Activated CD8-positive, alpha-beta T cell treated with anti-CD3 and anti-CD28 coated beads for 36 hours (primary cell): ENCODE measurements around the gene GHRH. TPM values are rescaled to one million over a fixed set of nuclear protein-coding genes. Genes with fewer than 3 reads are reported as not detected.

Experiments
- ATAC-seq: fragments of 200-7000 bp; cut with Tn5 transposase; one replicate; pipeline ENCODE4 v1.10.0; 2021; ENCODE audit warnings: mild to moderate bottlenecking, moderate library complexity
- CTCF ChIA-PET: fragments of 350-600 bp; sonication (Branson Sonifier 250); formaldehyde crosslinking; loops from one replicate; lab custom pipeline; 2021; ENCODE audit warnings: antibody characterized with exemption; lab: Charles Lee
- POLR2A ChIA-PET: fragments of 350-600 bp; sonication (Branson Sonifier 250); formaldehyde crosslinking; loops from one replicate; lab custom pipeline; 2021; ENCODE audit warnings: antibody characterized with exemption; lab: Charles Lee
- DNase-seq: peaks from one replicate; pipeline ENCODE4 v3.0.0-alpha.2; 2020
- H3K27ac Mint-ChIP-seq: one replicate; pipeline ENCODE4 v1.8.0; 2021; ENCODE audit warnings: mild to moderate bottlenecking, mixed read lengths
- H3K27me3 Mint-ChIP-seq: one replicate; pipeline ENCODE4 v1.8.0; 2021; ENCODE audit warnings: mixed read lengths
- H3K36me3 Mint-ChIP-seq: one replicate; pipeline ENCODE4 v1.8.0; 2021; ENCODE audit warnings: low read depth, mixed read lengths
- H3K4me1 Mint-ChIP-seq: one replicate; pipeline ENCODE4 v1.8.0; 2021; ENCODE audit warnings: low read depth, mixed read lengths
- H3K4me3 Mint-ChIP-seq: one replicate; pipeline ENCODE4 v1.8.0; 2021; ENCODE audit warnings: mild to moderate bottlenecking, moderate library complexity, mixed read lengths
- H3K9me3 Mint-ChIP-seq: one replicate; pipeline ENCODE4 v1.8.0; 2021; ENCODE audit warnings: mixed read lengths
- intact Hi-C: fragments of 100-400 bp; cut with micrococcal nuclease; formaldehyde crosslinking; loops from one replicate; pipeline ENCODE4 v1.10.0; 2022
- total RNA-seq, 2 experiments: library from RNA; stranded (reverse); gene quantifications; one replicate each; pipeline ENCODE4 v1.2.3, GENCODE V29; 2021
- TF ChIP-seq, protein P1 (sequence below): fragments of 200-600 bp; IDR thresholded peaks from one replicate; pipeline ENCODE4 v1.8.0; 2022; ENCODE audit warnings: antibody characterized with exemption, mild to moderate bottlenecking

GHRH gene
- total RNA-seq, 2 experiments from 2014 or later: not detected

GRCh38 chr20:37270576-37271420 is 9.2 kb upstream of the GHRH start:
- DNase-seq: no peak
- H3K9me3 Mint-ChIP-seq: no peaks in the 10 kb centered on the region
- intact Hi-C loops: loop anchor here (5.0 kb wide), 1 partner anchor 262 kb away; no protein-coding TSS in a partner anchor
- no peak overlapping the region for H3K27ac Mint-ChIP-seq
- ChIA-PET POLR2A (interaction anchor here (0.6 to 1.1 kb wide), 3 partner anchors 10 to 1817 kb away, joined by 3 to 5 read pairs (median 3); partner anchors contain the start of gene MANBAL), CTCF (interaction anchor here (0.8 to 5.3 kb wide), 11 partner anchors 9 to 263 kb away, joined by 3 to 43 read pairs (median 4); no protein-coding TSS in a partner anchor)
- no peak overlapping the region for H3K4me3 Mint-ChIP-seq
- no peak for ATAC-seq
- no peaks in the 10 kb centered on the region for H3K36me3 Mint-ChIP-seq
- no peaks in the 10 kb centered on the region for H3K4me1 Mint-ChIP-seq
- H3K27me3 Mint-ChIP-seq: no peaks in the 10 kb centered on the region
- TF ChIP-seq, protein P1, sequence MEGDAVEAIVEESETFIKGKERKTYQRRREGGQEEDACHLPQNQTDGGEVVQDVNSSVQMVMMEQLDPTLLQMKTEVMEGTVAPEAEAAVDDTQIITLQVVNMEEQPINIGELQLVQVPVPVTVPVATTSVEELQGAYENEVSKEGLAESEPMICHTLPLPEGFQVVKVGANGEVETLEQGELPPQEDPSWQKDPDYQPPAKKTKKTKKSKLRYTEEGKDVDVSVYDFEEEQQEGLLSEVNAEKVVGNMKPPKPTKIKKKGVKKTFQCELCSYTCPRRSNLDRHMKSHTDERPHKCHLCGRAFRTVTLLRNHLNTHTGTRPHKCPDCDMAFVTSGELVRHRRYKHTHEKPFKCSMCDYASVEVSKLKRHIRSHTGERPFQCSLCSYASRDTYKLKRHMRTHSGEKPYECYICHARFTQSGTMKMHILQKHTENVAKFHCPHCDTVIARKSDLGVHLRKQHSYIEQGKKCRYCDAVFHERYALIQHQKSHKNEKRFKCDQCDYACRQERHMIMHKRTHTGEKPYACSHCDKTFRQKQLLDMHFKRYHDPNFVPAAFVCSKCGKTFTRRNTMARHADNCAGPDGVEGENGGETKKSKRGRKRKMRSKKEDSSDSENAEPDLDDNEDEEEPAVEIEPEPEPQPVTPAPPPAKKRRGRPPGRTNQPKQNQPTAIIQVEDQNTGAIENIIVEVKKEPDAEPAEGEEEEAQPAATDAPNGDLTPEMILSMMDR: no peak

DNA sequence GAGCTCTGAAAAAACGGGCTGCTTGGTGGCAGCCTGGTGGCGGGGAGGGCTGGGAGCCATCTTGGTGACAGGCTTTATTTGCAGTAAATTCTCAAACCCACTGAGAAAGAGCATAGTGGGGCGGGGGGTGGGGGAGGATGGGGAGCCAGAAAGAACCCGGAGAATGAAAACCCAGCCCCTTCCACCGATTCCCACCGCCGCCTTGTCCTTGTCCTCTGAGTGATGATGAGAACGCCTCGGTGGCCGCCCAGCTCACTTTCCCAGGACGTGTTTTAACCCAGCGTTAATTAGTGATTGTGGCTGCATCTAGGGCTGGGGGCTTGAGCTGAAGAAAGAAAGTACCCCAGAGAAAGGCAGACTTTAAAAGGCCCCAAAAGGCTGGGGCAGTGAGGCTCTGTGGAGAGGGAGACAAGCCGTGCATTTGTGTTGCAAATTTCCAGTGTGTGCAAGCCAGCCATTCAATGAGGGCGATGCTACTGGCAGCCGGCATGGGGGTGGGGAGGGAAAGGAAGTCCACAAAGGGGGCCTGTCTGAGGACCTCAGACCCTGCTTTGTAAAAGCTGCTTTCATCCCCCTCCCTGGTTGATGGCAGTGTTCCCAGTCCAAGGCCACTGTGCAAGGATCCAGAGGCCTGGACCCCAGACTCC is 6.2 kb upstream of the GHRH start:
- intact Hi-C loops: loop anchor here (5.0 kb wide), 1 partner anchor 115 kb away; no protein-coding TSS in a partner anchor
- ChIA-PET POLR2A (no interaction called here), CTCF (interaction anchor here (0.9 to 5.3 kb wide), 6 partner anchors 9 to 270 kb away, joined by 3 to 43 read pairs (median 7); no protein-coding TSS in a partner anchor)
- no peaks in the 10 kb centered on the region for H3K9me3 Mint-ChIP-seq
- H3K27ac Mint-ChIP-seq: no peak overlapping the region
- H3K27me3 Mint-ChIP-seq: no peaks in the 10 kb centered on the region
- H3K4me3 Mint-ChIP-seq: no peak overlapping the region
- TF ChIP-seq, protein P1: no peak
- no peaks in the 10 kb centered on the region for H3K36me3 Mint-ChIP-seq
- ATAC-seq (no peak), DNase-seq (no peak)
- H3K4me1 Mint-ChIP-seq: no peaks in the 10 kb centered on the region

GRCh38 chr20:37266940-37267666 is 5.5 kb upstream of the GHRH start:
- CTCF ChIA-PET: interaction anchor here (0.9 to 5.3 kb wide), 5 partner anchors 72 to 297 kb away, joined by 3 to 43 read pairs (median 4); no protein-coding TSS in a partner anchor
- no peaks in the 10 kb centered on the region for H3K27me3 Mint-ChIP-seq
- DNase-seq (no peak), ATAC-seq (no peak)
- H3K36me3 Mint-ChIP-seq: no peaks in the 10 kb centered on the region
- POLR2A ChIA-PET: no interaction called here
- H3K27ac Mint-ChIP-seq: no peak overlapping the region
- intact Hi-C loops: loop anchor here (5.0 kb wide), 1 partner anchor 115 kb away; no protein-coding TSS in a partner anchor
- no peak overlapping the region for H3K4me3 Mint-ChIP-seq
- no peaks in the 10 kb centered on the region for H3K9me3 Mint-ChIP-seq
- H3K4me1 Mint-ChIP-seq: no peaks in the 10 kb centered on the region
- TF ChIP-seq, protein P1: no peak

DNA sequence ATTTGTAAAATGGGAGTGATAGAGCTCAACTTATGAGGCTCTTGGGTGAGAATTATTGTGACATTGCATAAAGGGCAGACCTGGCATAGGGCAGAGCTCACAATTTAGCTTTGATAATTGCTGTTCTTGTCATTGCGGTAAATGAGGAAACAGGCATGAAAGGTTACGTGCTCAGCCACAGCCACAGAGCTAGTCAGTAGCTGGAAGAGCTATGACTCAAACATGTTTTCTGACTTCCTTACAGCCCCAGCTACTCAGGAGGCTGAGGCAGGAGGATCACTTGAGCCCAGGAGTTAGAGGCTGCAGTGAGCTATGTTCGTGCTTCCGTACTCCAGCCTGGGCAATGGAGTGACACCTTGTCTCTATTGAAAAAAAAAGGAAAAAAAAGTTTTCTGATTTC is 3.5 kb upstream of the GHRH start:
- H3K27ac Mint-ChIP-seq: no peak overlapping the region
- no peaks in the 10 kb centered on the region for H3K9me3 Mint-ChIP-seq
- peaks cover 6% of the 10 kb centered on the region for H3K27me3 Mint-ChIP-seq
- ChIA-PET POLR2A (no interaction called here), CTCF (interaction anchor here (0.6 to 2.1 kb wide), 7 partner anchors 11 to 283 kb away, joined by 3 to 7 read pairs (median 3); no protein-coding TSS in a partner anchor)
- DNase-seq (peak; percentile 64), ATAC-seq (peak; percentile 80)
- intact Hi-C loops: loop anchor here (5.0 kb wide), 1 partner anchor 117 kb away; no protein-coding TSS in a partner anchor
- H3K36me3 Mint-ChIP-seq: no peaks in the 10 kb centered on the region
- TF ChIP-seq, protein P1: no peak
- no peaks in the 10 kb centered on the region for H3K4me1 Mint-ChIP-seq
- no peak overlapping the region for H3K4me3 Mint-ChIP-seq
